ENCODE measurements around the gene B4GALNT4.
"Not testable (repeated sequence)": the region's sequence is repeated elsewhere in the genome, so short reads cannot be mapped to it uniquely, and the experiment has no call there.

The B4GALNT4 gene

DNA sequence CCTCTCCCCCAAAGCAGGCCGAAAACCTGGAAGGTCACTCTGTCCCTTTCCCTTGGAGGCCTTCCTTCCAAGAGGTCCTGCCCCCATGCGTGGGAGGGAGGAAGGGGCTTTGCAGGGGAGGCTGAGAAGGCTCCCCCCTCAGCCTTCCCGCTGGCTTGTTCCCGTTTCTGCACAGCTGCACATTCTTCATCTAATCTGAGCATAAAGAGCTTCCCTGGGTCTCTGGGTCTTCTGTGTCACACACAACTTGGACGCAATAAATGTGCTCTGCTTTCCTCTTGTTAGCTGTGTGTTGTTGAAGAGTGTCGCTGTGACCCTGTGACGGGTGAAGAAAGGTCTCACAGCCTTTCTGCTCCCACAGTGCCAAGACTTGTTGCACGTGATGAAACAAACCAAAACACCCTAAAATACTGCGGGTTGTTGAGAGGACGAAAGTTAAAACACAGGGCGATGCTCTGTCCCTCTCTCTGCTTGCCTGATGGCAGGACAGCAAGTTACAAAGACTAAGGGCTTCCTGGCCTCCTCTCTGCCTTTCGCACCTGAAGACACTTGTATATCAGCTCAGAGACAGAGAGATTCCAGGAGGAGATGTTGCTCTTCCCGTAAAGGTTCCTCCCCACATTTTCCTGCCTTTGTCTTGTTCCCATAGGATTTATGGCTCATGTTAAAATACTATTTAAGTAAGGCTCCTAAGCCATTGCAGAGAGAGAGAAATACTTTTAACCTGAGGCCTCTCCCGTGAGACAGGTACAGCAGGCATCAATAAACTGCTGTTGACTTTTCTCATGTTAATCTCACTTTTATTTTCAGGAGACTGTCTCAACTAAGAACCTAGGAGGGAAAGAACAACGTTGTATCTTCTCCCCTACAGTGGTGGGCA, 33.3 kb upstream of the B4GALNT4 start:
- peak; percentile 31 for DNase-seq (ENCODE audit: low spot score)

DNA sequence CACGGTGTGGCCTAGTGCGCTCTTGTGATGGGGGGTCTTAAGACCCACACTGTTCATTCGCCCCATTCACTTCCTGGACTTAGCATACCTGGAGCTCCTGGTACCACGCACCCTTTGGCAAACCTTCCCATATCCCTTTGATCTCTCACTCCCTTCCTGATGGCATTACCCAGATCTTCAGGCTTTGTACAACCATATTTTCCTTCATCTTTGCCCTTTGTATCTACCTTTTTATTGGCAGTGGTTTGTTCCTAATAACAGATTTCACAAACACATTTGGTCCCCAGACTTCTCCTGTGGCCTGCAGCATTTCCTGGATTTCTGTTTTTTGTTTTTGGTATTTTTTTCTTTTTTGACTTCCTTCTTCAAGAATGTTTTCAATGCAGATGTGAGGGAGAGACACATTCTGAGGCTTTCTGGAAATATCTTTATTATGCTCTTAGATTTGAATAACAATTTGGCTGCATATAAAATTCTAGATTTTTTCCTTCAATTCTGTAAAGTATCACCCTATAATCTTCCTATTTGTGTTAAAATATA, 32.6 kb upstream of the B4GALNT4 start:
- no peak for DNase-seq (ENCODE audit: low spot score)

DNA sequence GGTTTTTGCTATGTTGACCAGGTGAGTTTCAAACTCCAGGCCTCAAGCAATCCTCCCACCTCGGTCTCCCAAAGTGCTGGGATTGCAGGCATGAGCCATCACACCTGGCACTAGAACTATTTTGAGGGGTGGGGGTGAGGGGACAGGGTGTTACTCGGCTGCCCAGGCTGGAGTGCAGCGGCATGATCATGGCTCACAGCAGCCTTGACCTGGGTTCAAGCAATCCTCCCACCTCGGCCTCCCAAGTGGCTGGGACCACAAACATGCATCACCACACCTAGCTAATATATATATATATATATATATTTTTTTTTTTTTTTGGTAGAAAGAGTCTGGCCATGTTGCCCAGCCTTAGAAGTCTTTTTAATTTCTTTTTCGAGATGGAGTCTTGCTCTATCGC, 31.6 kb upstream of the B4GALNT4 start:
- DNase-seq (ENCODE audit: low spot score) = no peak

DNA sequence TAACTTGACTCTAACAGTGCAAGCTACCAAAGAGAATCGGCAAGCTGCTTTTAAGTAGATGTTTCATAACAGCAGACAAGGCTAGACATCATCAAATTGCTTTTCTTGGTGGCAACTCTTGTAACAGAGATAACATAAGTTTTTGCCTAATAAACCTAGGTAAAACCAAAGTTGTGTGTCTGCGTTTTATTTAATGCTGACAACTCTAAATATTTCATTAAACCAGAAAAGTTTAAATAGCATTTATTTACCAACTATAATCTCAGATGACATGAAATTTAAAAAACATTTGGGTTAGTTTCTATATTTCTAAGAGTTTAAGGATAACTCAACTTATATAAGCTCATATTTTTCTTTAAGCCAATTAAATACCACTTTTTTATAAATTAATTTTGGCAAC, 29.3 kb upstream of the B4GALNT4 start:
- DNase-seq (ENCODE audit: low spot score) = no peak

DNA sequence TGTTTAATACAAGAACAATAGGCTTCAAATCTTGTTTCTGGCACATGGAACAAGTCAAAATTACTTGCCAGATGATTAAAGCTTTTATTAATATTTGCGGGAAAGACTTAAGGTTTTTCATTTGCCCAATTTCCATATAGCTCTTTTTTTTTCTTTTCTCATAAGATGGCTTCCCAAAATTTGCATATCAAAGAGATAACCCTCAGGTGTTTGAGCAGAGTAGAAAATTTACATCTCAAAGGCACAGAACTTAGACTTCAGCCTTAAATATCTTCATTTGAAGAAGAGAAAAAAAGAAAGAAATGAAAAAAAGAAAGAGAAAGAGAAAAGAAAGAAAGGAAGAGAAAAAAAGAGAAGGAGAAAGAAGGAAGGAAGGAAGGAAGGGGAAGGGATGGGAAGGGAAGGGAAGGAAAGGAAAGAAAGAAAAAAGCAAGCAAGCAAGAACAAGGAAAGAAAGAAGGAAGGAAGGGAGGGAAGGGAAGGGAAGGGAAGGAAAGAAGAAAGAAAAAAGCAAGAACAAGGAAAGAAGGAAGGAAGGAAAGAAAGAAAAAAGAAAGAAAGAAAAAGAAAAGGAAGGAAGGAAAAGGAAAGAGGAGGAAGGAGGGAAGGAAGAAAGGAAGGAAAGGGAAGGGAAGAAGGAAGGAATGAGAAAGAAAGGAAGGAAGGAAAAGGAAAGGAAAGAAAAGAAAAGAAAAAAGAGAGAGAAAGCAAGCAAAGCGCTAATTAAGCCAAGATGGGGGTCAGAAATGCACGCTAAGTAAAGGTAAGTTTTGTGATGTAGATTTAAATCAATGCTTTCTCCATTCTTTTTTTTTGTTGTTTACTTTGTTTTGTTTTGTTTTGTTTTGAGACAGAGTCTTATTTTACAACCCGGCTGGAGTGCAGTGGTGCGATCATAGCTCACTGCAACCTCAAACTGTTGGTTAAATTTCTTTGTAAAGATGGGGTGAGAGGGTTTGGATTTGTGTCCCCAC, 28.5 kb upstream of the B4GALNT4 start:
- no peak for DNase-seq (ENCODE audit: low spot score)

DNA sequence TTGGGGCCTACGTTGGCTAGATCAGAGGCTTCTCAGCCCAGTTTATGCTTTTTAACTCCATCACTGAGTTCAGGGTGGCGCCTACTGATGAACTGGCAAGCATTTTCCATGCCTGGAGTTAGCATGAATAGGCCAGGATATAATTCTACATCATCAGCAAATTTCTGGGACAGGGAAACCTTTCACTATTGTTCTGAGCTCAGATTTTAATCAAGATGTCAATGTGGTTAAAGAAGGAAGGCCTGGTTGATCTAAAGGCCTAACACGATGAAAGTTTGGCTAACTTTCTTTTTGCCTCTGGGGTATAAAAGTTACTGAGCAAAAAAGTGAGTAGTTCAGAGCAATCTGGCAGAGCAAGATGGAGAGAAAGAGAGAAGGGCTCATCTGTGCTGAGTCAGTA, 27.0 kb upstream of the B4GALNT4 start:
- DNase-seq (ENCODE audit: low spot score) = no peak

DNA sequence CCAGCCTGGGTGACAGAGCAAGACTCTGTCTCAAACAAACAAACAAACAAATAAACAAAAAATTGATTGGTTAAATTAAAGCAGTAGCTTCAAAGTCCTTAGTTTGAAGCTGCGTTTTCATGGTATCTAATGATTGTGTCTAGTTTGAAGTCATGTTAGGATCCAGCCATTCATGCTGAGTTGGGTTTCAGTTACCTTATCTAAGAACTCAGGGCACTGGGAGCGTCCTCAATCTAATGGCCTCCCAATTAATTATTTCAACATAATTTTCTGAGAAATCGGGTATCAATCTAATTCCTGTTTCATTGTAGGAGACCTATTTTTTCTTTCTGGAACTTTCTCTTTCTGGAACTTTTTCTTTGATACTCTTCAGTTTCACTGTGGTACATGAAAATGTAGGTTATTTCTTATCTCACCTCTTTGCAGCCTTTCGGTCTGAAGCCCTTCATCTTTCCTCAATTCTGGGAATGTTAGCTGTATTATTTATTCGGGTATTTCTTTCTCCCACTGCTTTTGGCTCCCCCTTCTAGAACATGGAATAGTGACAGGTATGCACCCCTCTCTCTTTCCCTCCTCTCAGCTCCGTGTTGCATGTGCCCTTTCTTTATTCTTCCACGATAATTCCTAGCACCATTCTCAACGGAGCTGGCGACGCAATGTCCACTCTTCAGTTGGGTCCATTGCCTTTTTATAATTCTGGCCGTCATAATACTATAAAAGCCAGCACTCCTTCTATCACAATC, 24.3 kb upstream of the B4GALNT4 start:
- no peak for DNase-seq (ENCODE audit: low spot score)

DNA sequence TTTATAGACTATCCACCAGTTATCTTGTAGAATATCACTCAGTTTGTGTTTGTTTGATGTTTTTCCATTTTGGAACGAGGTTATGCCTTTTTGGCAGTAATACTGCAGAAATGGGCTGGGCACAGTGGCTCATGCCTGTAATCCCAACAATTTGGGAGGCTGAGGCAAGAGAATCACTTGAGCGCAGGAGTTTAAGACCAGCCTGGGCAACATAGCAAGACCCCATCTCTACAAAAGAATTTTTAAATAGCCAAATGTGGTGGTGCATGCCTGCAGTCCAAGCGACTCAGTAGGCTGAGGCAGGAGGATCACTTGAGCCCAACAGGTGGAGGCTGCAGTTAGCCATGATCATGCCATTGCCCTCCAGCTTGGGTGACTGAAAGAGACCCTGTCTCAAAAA, 22.8 kb upstream of the B4GALNT4 start:
- DNase-seq (ENCODE audit: low spot score) = no peak

DNA sequence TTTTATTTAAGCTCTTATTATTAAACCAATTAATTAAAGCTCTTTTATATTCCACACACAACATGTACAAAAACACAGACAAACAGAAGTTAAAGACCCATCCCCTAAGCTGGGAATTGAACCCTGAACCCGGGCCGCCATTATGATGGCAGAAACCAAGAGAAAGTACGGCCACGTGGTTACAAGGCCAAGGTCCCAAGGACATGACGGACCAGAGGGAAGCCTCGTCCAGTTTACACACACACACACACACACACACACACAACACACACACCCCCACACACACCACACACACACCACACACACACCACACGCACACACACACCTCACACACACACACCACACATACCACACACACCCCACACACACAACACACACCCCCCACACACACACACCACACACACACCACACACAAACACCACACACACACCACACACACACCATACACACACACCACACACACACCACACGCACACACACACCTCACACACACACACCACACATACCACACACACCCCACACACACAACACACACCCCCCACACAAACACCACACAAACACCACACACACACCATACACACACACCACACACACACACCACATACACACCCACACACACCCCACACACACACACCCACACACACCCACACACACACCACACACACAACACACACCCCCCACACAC, 19.9 kb upstream of the B4GALNT4 start:
- DNase-seq (ENCODE audit: low spot score) = not testable (repeated sequence)

DNA sequence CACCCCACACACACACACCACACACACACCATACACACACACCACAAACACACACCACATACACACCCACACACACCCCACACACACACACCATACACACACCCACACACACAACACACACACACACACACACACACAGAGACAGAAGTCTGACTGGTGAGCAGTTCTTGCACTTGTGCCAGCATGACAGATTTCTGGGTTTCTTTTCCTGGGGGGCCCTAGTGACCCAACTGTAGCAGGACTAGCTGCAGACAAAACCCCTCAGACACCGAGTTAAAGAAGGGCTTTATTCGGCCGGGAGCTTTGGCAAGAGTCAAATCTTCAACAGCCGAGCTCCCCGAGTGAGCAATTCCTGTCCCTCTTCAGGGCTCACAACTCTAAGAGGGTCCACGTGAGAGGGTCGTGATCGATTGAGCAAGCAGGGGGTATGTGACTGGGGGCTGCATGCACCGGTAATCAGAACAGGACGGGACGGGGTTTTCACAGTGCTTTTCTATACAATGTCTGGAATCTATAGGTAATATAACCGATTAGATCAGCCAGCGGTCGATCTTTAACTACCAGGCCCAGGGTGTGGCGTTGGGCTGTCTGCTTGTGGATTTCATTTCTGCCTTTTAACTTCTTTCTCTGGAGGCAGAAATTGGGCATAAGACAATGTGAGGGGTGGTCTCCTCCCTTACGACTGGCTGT, 19.1 kb upstream of the B4GALNT4 start:
- DNase-seq (ENCODE audit: low spot score) = not testable (repeated sequence)

DNA sequence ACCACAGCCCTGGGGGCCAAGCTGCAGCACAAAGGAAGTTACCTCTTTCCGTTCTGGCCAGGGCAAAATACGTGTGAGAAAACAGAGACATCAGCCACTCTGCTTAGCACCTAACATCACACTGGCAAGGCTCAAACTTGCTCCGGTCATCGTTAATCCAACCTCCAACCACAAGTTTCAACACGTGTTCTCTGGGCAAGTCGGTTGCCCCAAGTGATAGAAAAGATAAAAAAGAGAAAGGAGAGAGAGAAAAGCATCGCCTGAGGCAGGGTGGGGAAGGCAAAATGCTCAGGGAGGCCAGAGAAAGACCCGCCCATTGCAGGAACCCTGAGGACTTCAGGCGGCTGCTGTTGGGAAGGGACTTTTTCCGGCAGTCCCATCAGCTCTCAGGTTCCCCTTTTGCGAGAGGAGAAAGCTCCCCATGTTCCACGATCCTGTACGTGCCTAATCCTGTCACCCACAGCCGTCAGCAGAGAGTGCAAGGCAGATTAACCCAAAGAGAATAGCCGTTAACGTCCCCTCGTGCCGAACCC, 18.5 kb upstream of the B4GALNT4 start:
- no peak for DNase-seq (ENCODE audit: low spot score)

DNA sequence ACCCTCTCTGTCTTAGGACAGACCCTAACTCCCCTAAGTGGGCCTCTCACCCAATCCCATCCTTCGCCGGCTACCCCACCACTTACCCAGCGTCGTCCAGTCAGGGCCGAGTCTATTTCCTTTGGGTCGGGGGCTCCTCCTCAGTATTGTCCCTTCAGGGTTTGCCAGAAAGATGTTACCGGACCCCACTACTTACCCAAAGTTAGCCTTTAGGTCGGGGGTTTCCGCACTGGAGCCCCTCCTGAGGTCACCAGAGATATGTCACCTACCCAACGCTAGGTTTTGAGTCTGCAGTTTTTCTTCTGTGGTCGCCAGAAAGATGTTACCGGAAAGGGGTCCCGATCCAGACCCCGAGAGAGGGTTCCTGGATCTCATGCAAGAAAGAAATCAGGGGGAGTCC, 17.9 kb upstream of the B4GALNT4 start:
- DNase-seq (ENCODE audit: low spot score) = no peak

DNA sequence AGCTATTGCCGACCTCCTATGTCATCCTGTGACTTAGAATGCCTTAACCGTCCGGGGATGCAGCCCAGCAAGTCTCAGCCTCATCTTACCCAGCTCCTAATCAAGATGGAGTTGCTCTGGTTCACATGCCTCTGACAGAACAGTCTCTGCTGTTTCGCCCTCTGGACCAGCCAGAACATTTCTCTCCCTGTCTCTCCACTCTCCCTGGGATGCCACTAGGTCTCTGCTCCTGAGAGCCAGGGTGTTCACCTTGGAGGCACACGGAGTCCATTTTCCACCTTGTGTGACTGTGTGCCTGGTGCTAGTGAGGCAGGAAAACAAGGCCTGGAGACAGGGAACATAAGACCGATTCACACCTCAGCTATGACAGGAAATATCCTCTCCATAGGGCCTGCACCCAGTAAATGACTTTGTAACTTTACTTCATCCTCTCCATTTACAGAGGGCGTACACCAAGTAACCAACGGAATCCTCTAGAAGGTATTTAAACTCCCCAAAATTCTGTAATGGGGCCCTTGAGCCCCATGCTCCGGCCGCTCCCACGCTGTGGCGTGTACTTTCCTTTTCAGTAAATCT, 16.8 kb upstream of the B4GALNT4 start:
- DNase-seq (ENCODE audit: low spot score) = no peak

DNA sequence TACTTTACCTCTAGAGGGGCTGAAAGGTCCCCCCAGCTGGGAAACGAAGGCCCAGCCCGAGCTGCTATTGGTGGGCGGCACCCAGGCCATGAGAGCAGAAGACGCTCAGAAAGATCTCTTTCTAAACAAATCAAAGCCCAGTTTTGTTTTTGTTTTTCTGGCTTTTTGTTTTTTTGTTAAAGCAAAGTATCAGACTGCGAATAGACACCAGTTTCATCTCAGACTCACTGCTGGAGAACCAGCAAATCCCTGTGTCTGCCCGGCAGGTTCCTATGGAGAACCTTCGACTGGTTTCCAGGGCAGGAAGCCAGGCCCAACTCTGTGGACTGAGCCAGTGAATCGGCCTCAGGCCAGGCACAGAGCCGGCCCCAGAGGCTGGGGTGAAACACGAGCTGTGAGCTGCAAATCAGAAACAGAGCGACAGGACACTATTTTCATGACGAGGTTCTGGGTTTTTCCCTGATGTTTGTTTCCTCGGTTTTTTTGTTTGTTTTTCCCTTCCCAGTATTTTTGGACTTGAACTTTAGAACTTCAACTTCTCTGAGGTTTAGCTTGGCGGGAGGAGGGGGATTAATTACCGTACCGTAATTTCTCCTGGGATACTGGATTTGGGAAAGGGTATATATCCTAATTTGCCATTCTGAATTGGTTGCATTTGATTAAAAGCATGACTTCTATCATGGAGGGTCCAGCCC, 16.0 kb upstream of the B4GALNT4 start:
- DNase-seq (ENCODE audit: low spot score) = peak; percentile 71

DNA sequence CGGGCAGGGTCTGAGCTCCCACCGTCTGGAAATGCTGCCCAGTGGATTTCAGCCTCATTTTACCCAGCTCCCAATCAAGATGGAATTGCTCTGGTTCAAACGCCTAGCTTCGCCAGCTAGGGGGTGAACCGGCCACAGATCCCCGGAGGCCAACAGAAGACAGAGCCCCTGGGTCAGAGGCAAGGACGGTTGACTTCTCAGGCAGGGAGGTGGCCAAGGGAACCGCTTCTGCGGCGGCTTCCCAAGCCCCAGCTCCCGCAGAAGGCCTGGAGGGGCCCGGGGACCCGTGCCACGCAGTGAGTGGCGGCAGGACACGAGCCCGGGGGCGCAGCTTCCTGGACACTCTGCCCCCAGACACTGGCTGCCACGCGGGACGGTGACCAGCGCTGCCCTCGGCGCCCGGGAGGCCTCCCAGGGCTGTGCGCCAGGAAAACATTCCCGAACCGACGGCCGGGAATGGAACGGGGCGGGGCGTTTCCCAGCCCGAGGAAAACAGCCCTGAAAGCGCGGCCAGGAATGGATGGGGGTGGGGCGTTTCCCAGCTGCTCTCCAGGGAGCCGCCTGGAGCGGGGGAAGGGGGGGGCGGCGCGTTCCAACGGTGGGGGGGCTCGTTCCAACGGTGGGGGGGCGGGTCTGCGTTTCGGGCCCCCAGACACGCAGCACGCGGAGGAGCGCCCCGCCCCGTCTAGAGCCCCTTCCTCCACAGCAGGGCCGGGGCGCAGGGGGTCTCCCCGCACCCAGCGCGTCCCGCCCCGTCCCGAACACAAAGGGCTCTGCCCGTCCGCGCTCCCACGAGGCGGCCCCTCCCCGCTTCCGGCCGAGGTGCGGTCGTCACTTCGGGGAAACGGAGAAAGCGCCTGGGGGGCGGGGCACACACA, 13.5 kb upstream of the B4GALNT4 start:
- peak; percentile 69 for DNase-seq (ENCODE audit: low spot score)

DNA sequence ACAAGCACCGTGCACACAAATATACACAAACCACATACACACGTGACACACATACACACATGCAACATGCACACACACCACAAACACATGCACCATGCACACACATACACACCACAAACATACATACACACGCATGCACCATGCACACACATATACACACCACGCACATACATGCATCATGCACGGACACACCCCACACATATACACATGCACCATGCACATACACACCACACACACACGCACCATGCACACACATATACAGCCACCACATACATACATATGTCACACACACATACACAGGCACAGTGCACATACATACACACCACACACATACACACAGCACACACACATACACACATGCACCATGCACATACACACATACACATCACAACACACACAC, 12.7 kb upstream of the B4GALNT4 start:
- DNase-seq (ENCODE audit: low spot score) = no peak

DNA sequence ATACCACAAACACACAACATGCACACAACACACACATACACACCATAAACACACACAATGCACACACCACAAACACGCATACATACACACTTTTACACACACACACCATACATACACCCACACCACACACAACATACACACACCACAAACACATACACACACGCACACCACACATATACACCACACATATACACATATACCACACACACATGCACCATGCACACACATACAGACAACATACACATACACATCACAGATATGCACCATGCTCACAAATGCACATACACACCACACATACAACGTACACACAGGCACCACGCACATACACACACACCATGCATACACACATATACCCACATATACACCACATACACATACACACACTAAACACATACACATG, 11.7 kb upstream of the B4GALNT4 start:
- no peak for DNase-seq (ENCODE audit: low spot score)

DNA sequence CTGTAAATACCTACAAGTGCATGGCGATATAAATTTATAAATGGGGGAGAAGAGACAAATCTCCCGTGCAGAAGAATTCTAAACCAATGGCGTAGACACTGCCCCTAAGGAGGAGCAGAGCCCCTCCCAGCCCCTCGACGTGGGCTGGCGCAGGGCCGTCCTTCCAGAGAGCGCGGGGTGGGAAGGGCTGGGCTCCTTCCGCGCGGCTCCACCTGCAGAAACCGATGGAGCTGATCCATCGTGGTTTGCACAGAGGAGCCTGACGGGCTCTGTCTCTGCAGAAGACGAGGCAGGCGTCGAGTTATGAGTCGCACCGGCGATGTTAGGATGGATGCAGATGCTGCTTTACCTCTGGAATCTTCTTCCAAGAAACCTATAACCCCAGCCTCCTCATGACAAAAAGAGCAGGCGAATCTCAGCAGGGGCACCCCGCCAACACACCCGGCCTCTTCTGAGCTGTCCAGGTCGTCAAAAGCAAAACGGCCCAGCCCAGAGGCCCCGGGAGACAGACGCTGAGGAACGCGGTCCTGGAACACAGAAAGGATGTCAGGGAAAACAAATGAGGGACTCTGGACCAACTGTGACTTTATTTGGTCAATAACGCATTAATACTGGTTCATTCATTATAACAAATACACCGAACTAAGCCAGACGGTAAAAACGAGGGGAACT, 11.0 kb upstream of the B4GALNT4 start:
- DNase-seq (ENCODE audit: low spot score) = no peak

Measured in globus pallidus (tissue), 1 donor.